SHP77 (cell line): ENCODE measurements around the gene APOL1.
"Not testable (repeated sequence)": the region's sequence is repeated elsewhere in the genome, so short reads cannot be mapped to it uniquely, and the experiment has no call there.

ENCODE experiments used
- DNase-seq, 2 experiments: peaks; one replicate each; lab custom pipeline; 2025; lab: John Stamatoyannopoulos, UW

Gene APOL1

DNA sequence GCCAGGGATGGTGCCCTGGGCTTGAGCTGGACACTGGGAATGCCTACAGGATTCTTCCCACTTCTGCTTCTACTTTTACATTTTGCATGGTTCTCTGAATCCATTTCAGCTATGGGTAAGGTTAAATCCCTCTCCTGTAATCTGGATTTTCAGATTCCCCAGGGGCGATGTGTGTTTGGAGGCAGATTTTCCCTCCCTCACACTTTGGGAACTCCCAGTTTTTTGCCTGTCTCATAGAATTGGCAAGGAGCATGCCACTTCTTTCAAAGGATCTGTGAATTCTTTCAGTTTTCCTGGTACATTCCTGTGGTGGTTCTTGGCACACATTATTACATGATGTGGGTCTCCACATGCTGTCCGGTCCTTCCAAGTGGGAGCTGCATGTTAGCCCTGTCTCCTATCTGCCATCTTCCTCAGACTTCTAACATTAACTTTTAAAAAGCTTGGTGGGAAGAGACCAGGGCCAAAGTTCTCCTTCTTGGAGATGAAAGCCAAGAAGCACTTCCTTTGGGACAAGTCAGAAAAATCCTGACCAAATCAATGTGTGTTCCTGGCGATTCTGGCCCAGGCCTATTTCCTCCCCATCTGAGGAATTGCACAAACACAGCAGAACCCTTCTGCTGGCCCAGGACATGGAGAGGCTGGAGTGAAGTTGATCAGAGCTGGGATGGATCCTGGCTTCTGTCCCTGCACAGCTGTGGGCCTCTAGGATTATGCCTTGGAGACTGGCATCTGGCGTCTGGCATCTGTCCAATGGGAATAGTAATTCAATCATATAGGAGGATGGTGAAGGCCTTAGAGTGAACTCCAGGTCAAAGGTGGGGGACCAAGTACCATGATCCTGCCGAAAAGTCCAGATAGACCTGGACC lies 8.2 kb upstream of the APOL1 start:
- no peak for DNase-seq

DNA sequence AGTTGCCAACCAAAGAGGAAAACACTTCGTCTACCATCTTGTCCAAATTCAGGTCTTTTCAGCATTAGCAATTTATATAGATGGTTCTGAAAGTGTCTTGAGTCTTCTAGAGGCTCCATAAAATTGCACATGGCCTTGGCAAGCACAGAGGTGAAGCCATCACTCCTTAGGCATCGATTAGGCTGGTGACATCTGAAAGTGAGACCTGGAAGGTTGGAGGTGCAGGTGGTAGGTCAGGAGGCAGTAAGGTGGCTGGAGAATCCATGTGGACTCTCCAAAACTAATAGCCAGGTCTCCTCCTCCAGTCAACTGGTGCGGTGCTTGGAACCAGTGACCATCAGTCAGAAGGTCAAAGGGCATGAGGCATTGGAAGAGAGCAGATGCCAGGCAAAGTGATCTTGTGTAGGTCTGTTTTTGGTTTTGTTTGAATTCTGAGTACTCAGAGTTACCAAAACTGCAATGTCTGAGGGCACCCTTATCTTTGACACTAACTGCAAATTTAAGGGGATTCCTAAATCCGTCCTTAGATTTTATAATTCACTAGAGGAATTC lies 7.1 kb upstream of the APOL1 start:
- no peak for DNase-seq

DNA sequence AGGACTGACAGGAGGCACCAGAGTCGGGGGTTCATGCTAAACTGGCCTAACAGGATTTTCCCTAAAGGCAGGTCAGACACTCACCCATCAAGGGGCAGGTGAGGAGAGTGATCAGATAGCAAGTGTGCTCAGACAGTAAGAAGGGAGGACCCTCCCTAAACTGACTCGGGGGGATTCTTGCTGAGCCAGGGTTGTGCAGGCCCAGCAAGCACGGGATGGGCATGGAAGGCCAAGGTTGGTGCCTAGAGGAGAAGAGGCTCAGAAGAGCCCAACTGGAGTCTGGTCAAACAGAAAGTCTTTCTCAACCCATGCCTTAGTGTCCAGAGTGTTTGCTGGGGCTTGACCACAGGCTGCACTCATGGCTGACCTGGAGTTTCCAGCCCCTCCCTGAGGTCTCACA lies 6.2 kb upstream of the APOL1 start:
- DNase-seq = no peak

DNA sequence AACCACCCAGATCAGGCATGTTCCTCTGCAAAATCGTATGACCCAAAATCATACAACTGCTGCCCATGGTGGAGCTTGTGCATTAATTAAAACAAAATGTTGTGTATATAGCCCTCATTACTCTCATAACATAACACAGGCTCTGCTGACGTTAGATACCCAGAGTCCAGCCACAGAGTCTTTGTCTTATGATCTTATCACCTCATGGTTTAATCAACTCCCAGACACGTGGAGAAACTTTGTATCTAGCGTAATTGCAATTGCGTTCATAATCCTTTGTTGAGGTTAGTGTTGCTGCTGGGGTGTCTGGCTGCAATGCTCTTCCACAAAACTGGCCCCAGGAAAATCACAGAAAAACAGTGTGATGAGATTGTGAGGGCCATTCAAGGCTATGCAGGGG lies 5.0 kb upstream of the APOL1 start:
- DNase-seq = no peak

DNA sequence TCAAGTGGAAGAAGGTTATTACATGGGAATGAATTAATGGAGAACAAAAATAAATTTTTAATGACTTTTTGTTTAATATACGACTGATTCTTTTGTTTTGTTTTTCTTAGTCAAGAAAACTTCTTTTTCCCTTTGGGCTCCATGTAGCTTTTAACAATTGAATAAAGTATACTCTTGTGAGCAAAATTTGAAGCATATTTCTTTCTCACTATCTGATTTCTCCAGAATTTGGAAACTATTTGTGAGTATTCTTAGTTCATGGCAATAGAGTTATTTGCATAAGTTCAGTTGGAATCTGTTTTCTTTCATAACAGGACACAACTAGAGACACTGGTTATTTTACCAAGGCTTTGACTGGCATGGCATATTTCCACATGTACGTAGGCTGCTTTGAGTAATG lies 3.8 kb upstream of the APOL1 start:
- DNase-seq = no peak

DNA sequence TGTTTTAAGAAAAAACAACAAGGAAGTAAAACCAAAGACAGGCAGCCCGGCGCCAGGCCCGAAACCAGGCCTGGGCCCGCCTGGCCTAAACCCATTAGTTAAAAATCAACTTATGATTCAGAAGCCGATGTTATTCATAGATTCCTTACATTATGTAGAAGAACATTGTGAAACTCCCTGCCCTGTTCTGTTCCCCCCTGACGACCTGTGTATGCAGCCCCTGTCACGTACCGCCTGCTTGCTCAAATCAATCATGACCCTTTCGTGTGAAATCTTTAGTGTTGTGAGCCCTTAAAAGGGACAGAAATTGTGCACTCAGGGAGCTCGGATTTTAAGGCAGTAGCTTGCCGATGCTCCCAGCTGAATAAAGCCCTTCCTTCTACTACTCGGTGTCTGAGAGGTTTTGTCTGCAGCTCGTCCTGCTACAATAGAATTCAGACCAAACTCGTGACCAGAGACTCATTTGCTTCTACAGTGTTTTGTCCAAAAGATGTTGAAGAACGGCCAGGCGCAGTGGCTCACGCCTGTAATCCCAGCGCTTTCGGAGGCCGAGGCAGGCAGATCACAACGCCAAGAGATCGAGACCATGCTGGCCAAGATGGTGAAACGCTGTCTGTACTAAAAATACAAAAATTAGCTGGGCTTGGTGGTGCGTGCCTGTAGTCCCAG lies 2.5 kb upstream of the APOL1 start:
- not testable (repeated sequence) for DNase-seq

DNA sequence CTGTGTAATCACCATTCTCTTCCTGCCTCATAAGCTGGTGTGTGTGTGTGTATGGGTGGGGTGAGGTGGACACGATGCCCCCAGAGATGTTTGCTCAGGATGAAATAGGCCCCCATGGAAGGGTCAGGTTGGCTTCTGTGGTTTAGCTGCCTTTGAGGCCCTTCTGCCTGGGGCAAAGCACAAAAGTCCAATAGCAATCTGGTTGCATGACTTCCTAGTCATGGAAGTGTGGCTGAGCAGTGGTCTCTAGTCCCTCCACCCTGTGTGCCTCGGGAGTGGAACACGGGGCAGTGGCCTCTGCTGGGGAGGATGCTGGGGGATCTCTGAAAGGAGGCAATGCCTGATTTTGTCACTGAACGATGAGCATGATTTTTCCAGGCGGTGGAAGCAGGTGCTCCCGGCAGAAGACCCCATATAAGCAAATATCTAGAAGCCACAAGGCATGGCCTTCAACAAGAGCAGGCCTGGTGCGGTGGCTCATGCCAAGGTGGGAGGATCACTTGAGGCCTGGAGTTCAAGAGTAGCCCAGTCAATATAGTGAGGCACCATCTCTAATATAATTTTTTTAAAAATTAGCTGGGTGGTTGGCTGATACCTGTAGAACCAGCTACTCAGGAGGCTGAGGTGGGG lies 839 bp upstream of the APOL1 start:
- DNase-seq = not testable (repeated sequence)

DNA sequence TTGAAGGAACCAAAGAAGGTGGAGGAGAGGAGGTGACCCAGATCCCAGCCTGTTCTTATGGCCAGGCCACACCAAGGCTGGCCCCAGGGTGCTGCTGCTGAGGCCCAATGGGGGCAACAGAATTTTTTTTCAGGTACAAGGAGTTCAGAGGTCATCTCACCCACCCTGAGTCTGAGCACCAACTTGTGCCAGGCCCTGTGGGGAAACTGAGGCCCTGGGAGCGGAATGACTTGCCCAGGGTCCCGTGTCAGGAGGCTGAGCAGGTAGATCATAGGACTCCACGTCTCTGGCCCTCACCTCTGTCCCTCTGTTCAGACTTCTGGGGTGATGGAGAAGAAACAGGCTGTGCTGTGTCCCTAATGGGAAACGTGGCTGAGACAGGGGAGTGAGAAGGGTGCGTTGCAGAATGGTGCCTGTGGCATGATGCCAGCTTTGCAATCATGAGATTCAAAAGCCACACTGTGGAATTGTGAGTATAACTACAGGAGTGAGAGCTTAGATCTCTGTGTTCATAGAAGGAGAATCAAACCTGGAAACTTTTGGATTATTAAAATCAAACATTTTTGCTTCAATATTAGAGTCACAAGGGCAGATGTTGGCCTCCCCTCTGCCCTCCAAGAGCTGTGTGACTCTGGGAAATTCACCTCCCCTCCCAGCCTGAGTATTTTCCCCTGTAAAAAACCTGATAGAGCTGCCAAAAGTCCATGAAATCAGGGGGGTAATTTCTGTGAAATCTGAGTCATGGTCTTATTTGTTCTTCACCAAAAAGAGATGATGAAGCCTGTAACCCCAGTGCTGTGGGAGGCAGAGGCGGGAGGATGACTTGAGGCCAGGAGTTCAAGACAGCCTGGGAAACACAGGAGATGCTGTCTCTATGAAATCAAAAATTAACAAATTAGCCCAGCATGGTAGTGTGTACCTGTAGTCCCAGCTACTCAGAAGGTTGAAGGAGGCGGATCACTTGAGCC lies 874 bp downstream of the APOL1 start:
- no peak for DNase-seq

DNA sequence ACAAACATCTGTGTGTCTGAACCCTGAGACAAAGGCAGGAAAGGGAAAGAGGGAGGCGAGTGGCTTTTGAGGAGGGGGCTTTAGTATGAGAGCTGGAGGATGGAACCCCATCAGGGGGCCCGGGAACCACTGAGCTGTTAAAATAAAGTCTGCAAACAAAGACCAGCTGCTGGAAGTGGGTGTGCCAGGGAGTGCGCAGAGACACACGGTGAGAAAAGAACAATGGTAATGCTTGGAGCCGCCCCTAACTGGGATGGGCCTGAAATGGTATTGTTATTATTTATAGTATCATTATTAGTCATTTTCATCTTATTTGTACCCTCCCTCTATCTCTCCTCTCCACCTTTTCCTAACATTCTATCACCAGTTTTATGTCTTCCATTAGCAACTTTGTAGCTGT lies 2.6 kb downstream of the APOL1 start:
- DNase-seq = not testable (repeated sequence)

DNA sequence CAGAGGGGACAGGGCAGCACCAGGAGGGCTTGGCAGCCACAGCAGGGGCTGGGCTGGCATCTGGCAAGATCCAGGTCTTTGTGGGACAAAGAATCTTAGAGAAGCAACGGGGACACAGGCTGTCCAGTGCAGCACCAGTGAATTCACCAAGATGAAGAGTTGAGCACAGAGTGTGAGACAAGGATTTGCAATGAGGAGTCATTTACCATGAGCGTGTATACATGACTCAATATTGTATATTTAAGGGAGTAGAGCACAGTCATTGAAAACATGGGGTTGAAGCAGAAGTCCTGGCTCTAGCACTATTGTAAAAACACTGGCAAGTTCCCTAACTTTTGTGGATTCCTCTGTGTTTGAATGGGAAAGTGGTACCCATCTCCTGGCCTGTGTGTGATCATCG lies 3.5 kb downstream of the APOL1 start:
- DNase-seq = no peak

DNA sequence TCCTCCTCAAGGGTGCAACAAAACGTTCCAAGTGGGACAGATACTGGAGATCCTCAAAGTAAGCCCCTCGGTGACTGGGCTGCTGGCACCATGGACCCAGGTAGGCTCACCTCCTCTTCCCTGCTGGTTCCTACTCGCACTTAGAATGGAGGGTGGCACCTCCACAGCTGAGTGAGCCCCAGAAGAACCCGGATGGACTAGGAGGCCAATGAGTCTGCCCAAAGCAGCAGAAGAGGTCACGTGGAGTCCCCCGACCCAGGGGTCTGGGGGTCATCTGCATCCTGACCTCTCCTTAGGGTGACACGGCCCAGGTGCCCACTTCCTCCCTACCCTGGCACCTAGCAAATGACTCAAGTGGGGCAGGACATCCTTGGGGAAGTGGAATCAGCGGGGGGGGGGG lies 4.4 kb downstream of the APOL1 start:
- DNase-seq = no peak

DNA sequence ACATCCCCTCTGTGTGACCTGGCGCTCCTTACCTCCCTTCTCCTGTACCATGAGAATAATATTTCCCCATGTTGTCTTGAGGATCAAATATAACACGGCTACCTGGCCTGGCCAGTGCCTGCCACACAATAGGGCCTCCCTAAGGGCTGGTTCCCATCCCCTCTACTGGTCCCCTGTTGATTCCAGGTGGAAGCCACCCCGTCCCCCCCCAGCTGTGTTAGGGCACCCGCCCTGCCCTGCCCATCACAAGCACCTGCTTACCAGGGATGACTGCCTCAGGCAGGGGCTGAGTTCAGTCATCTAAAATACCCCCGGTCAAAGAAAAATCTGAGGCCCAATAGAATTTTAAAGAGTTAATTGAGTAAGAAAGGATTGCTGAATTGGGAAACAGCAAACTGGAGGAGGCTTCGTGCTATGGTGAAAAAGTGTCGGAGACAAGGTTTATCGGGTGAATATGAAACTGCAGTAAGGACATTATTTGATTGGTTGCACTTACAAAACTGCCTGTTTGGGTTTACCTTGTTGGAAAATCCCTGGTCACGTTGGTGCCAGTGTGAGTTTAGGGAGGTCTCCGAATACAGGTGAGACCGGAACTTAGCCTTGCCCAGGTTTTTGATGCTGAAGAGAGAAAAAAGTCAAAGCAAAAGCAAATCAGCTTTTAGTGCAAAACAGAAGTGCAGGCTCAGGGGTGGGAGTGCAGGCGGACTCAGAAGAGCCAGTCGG lies 5.2 kb downstream of the APOL1 start:
- no peak for DNase-seq

DNA sequence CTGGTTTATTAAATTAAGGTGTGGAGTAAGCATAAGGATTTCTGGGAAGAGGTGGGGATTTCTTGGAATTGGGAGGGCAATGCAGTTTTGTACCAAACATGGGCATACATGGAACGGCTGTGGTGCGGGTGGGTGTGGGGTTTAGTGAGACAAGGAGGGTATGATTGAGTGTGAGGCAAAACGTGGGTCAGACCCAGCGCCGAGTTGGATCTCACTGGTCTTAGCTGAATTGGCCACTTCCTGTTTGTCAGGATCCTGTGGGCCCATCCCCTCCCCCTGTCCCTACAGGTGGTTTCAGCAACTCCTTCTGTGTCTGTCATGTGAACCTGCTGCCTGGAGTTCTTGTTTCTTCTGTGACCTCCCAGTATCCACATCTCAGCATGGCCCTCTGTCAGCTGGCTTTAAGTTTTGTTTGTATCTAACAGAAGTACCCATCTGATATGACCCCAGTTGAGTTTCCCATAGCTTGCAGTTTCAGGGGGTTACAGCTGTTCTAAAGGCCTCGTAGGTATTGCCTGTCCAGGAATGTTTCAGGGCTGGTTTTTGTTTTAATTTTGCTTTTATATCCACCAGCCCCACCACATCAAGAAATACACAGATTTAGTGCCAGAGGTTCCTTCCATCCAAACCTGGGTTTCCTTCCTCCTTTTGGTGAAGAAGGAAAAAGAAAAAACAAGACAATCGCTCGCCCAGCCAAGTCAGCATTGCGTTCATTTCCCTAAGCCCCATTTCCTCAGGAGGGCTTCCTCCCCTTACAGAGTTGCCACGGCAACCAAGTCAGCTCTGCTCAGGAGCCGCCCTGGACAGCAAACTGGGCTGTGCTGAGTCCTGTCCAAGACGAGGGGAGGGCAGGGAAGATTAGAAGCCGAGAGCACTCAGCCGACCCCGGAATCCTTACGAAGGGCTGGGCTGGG lies 6.0 kb downstream of the APOL1 start:
- DNase-seq = no peak

DNA sequence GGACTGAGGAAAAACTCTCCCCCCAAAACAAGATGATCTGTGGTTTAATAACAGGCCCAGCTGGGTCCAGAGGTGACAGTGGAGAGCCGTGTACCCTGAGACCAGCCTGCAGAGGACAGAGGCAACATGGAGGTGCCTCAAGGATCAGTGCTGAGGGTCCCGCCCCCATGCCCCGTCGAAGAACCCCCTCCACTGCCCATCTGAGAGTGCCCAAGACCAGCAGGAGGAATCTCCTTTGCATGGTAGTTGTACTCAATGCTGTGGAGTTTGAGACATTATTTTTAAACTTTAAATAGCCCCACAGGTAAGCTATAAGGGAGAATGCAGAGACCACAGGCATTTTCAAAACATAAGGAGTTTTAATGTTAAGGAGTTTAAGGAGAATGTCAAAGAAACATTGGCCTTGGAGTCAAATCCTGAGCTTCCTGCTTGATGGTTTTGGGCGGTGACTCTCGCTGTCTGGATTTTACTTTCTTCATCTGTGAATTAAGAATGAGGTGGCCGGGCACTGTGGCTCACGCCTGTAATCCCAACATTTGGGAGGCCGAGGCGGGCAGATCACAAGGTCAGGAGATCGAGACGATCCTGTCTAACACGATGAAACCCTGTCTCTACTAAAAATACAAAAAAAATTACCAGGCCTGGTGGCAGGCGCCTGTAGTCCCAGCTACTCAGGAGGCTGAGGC lies 6.8 kb downstream of the APOL1 start:
- no peak for DNase-seq

DNA sequence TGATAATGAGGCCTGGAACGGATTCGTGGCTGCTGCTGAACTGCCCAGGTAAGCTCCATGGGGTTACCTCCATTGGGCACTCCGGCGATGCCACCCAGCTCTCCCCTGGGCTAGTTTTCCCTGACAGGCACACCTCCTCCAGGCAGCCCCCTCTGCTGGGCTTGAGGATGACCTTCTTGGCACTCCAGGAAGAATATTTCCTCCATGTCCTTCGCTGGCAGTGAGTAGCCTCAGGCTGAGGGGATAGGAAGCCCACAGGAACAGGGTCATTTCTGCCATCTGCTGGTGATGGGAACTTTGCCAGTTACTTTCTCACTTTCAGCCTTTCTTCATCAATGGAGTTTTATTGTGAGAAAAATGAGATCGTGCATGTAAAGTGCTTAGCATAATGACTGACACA lies 8.7 kb downstream of the APOL1 start:
- not testable (repeated sequence) for DNase-seq

DNA sequence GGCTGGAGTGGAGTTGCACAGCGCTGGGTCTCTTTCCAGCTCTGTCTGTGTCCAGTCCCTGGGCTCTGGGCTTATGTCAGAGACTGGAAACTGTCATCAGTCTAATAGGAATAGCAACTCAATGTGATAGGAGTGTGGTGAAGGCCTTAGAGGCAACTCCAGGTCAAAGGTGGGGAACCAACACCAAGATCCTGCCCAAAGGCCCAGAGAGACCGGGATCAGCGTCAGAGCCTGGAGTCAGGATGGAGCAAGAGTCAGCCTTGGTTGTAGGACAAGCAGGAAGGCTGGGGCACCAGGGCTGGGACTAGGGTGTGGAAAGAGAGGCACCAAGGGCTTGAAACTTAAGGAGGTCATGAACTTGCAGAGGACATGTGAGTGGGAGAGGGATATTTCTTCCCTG lies 9.4 kb downstream of the APOL1 start:
- DNase-seq = not testable (repeated sequence)

DNA sequence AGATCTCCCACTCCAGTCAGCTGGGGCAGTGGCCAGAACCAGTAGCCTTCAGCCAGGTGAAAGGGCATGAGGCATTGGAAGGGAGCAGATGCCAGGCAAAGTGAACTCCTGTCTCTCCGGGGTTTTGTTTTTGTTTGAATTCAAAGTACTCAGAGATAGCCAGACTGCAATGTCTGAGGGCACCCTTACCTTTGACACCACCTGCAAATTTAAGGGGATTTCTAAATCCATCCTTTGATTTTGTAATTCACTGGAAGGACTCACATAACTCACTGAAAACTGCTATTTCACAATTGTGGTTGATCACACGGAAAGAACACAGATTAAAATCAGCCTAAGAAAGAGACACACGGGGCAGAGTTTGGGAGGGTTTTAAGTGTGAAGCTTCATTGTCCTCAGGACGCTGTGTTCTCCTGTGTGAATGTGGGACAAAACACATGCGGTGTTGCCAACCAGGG lies 10.3 kb downstream of the APOL1 start:
- DNase-seq = not testable (repeated sequence)

DNA sequence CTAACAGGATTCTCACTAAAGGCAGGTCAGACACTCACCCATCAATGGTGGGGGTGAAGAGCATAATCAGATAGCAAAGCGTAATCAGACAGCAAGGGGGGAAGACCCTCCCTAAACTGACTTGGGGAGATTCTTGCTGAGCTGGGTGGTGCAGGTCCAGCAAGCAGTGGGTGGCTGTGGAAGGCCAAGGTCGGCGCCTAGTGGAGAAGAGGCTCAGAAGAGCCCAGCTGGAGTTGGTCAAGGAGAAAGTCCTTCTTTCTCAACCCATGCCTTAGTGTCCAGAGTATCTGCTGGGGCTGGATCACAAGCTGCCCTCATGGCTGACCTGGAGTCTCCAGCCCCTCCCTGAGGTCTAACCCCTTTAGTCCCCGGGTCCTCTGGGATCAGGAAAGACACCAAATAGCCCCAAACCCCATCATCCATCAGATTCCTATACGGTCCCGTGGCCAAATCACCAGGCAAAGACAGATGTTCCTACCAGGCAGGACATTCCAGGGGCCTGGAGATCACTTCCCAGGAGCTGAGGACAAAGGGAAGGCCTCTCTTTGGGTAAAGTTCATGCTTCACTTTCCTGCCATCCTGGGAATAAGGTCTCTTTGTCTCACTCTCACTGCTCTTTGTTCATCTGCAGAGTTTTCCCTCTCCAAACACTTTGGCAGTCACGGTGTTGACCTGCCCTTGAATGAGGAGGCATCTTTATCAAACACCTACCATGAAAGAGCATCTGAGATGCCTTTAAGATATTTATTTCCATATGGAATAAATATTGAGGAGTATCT lies 11.1 kb downstream of the APOL1 start:
- not testable (repeated sequence) for DNase-seq
